ENCODE measurements around the gene TCF4. TPM values are rescaled to one million over a fixed set of nuclear protein-coding genes. Genes with fewer than 3 reads are reported as not detected.

The TCF4 gene
- total and polyA plus RNA-seq, 8 donors: 5.1 to 187 (median 39.9) TPM

DNA sequence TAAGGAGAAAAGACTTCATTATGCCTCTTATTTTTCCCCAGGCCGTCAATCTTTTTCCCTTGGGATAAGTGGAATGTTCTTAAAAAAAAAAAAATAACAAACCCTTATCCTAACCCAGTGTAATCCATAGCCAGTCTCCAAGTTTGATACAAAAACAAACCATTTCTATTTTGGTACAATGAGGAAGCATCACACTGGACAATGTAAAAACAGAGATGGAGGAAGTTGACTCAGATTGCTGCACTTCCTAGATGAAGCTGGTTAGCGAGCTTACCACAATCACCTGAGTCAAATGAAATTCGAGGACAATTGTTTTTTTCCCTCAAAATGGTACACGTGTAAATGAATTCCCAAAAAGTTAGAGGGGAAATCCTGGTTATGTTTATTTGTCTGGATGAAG, 259.7 kb downstream of the TCF4 start:
- Histone ChIP-seq H3K27ac (peak overlapping the region in 4 of 5 donors; percentile 8 to 54 (median 31)), H3K27me3 (peaks cover 0 to 17% (median 0%) of the 10 kb centered on the region in 3 donors), H3K4me1 (peaks cover 0 to 28% (median 4%) of the 10 kb centered on the region in 4 donors), H3K9me3 (no peaks in the 10 kb centered on the region), H3K4me3 (no peak overlapping the region), H3K36me3 (no peaks in the 10 kb centered on the region)
- TF ChIP-seq POLR2AphosphoS5 (IDR thresholded peaks at IDR 0.05): peak in 1 of 3 donors; percentile 21
- TF ChIP-seq, protein P1, sequence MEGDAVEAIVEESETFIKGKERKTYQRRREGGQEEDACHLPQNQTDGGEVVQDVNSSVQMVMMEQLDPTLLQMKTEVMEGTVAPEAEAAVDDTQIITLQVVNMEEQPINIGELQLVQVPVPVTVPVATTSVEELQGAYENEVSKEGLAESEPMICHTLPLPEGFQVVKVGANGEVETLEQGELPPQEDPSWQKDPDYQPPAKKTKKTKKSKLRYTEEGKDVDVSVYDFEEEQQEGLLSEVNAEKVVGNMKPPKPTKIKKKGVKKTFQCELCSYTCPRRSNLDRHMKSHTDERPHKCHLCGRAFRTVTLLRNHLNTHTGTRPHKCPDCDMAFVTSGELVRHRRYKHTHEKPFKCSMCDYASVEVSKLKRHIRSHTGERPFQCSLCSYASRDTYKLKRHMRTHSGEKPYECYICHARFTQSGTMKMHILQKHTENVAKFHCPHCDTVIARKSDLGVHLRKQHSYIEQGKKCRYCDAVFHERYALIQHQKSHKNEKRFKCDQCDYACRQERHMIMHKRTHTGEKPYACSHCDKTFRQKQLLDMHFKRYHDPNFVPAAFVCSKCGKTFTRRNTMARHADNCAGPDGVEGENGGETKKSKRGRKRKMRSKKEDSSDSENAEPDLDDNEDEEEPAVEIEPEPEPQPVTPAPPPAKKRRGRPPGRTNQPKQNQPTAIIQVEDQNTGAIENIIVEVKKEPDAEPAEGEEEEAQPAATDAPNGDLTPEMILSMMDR (IDR thresholded peaks at IDR 0.05): no peak
- intact Hi-C loops (cut with DNase I; ENCODE audit: low total_unique reads): no loop called here
- no peak for DNase-seq
- 45 to 65% (median 63%) methylated on average over 4 of the region's 4 CpGs for WGBS, 5 donors

DNA sequence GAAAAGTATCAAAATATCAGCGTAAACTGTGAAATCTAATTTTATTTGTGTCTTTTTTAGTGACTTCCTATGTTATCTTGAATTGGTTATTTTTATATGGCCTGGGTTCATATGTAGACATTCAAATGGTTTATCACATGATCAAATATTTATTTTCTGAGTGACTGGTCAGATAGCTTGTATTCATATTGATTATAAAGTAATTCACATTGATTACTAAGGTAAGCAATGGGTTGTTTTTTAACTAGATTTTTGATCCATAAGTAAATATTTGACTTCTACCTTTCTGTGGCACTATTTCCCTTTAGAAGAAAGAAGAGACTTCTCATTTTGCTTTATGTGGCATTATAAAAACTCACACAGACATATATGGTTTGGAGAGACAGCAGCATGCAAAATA, 260.5 kb downstream of the TCF4 start:
- TF ChIP-seq POLR2AphosphoS5 (IDR thresholded peaks at IDR 0.05) (no peak), POLR2A (IDR thresholded peaks at IDR 0.05) (no peak), EP300 (IDR thresholded peaks at IDR 0.05) (no peak)
- TF ChIP-seq, protein P1 (IDR thresholded peaks at IDR 0.05): no peak
- intact Hi-C loops (cut with DNase I; ENCODE audit: low total_unique reads): no loop called here
- H3K9me3 ChIP-seq: no peaks in the 10 kb centered on the region
- no peak for DNase-seq
- WGBS, 5 donors: 31 to 68% (median 37%) methylated on average over 1 of the region's 1 CpG
- H3K4me1 ChIP-seq: peaks cover 0 to 34% (median 9%) of the 10 kb centered on the region in 4 donors
- H3K36me3 ChIP-seq: no peaks in the 10 kb centered on the region
- H3K4me3 ChIP-seq: no peak overlapping the region
- H3K27me3 ChIP-seq: peaks cover 0 to 25% (median 1%) of the 10 kb centered on the region in 3 donors
- H3K27ac ChIP-seq: peak overlapping the region in 3 of 5 donors; percentile 8 to 44 (median 18)

DNA sequence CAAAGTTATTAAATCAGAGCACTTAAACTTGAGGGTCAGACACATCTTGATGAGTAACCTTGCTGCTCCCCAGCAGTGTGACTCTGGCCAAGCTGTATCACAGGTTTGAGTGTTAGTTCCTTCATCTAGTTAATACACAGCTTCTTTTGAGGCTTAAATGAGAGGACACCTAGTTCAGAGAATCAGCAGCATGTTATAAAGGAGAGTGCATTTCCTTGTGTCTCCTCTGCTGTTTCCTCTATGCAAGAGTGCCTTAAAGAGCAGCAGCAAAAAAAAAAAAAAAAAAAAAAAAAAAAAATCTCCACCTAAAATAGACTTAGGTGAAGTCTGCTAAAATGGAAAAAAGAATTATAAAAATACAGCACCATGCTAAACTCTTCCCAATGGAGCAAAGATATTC, 261.9 kb downstream of the TCF4 start:
- H3K4me3 ChIP-seq: no peak overlapping the region
- intact Hi-C loops (cut with DNase I; ENCODE audit: low total_unique reads): no loop called here
- H3K27ac ChIP-seq: no peak overlapping the region
- H3K27me3 ChIP-seq: peaks cover 0 to 26% (median 3%) of the 10 kb centered on the region in 3 donors
- H3K9me3 ChIP-seq: no peaks in the 10 kb centered on the region
- H3K4me1 ChIP-seq: peaks cover 0 to 41% (median 11%) of the 10 kb centered on the region in 4 donors
- H3K36me3 ChIP-seq: no peaks in the 10 kb centered on the region
- TF ChIP-seq EP300 (IDR thresholded peaks at IDR 0.05): no peak
- no peak for TF ChIP-seq POLR2AphosphoS5 (IDR thresholded peaks at IDR 0.05)
- TF ChIP-seq, protein P1 (IDR thresholded peaks at IDR 0.05): no peak
- TF ChIP-seq POLR2A (IDR thresholded peaks at IDR 0.05): no peak
- no peak for DNase-seq

DNA sequence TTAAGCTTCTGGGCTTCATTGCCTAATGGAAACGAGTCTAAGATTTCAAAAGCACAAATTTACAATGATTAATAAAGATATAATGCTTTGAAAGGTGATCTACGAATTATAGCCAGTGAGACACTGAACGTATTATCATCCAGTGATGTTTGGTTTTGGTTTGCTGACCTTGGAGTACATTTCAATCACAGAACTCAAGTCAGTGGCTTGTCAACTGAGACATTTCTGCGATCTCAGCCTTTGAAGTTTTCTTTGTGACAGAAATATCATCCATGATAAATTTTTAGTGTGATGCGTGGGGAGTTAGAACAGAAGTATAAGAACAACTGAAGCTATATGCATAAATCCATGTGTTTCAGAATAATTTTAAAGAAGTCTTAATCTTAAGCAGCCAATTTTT, 263.8 kb downstream of the TCF4 start:
- H3K4me1 ChIP-seq: peaks cover 0 to 49% (median 14%) of the 10 kb centered on the region in 4 donors
- intact Hi-C loops (cut with DNase I; ENCODE audit: low total_unique reads): no loop called here
- peaks cover 0 to 26% (median 3%) of the 10 kb centered on the region in 3 donors for H3K27me3 ChIP-seq
- no peaks in the 10 kb centered on the region for H3K9me3 ChIP-seq
- DNase-seq: no peak
- H3K4me3 ChIP-seq: no peak overlapping the region
- WGBS, 5 donors: 79 to 87% (median 80%) methylated on average over 5 of the region's 5 CpGs
- H3K36me3 ChIP-seq: no peaks in the 10 kb centered on the region
- peak overlapping the region in 1 of 5 donors; percentile 91 for H3K27ac ChIP-seq
- TF ChIP-seq, protein P1 (IDR thresholded peaks at IDR 0.05): no peak
- TF ChIP-seq POLR2A (IDR thresholded peaks at IDR 0.05) (no peak), POLR2AphosphoS5 (IDR thresholded peaks at IDR 0.05) (no peak), EP300 (IDR thresholded peaks at IDR 0.05) (no peak)

All from stomach (tissue), 9 donors.